Measurements from ENCODE around the gene USP26.

DNA sequence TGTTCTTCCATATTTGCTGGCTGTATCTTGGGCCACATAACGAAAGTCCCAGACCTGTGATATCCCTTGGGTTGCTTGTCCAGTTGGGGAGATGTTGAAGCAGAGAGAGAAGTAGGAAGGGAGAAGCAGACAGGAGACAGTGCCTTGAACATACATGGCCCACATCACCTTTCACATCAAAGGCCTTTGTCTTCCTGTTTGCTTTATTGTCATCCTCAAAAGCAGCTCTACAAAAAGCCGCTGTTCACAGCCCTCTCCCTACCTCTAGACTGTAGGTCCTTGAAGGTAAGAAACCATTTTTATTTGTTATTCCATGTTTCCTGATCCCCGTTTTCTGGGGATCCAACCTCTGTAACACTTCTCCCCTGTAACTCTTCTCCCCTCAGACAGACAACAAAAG lies 14.9 kb downstream of the USP26 start:
- TF ChIP-seq, protein P1, sequence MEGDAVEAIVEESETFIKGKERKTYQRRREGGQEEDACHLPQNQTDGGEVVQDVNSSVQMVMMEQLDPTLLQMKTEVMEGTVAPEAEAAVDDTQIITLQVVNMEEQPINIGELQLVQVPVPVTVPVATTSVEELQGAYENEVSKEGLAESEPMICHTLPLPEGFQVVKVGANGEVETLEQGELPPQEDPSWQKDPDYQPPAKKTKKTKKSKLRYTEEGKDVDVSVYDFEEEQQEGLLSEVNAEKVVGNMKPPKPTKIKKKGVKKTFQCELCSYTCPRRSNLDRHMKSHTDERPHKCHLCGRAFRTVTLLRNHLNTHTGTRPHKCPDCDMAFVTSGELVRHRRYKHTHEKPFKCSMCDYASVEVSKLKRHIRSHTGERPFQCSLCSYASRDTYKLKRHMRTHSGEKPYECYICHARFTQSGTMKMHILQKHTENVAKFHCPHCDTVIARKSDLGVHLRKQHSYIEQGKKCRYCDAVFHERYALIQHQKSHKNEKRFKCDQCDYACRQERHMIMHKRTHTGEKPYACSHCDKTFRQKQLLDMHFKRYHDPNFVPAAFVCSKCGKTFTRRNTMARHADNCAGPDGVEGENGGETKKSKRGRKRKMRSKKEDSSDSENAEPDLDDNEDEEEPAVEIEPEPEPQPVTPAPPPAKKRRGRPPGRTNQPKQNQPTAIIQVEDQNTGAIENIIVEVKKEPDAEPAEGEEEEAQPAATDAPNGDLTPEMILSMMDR (IDR thresholded peaks at IDR 0.05): no peak
- TF ChIP-seq ZFX (IDR thresholded peaks at IDR 0.05; ENCODE audit: borderline replicate concordance): no peak
